Mesothelial cell of epicardium (in vitro differentiated cells): ENCODE data around the gene ZDHHC15. TPM values are rescaled to one million over a fixed set of nuclear protein-coding genes. Genes with fewer than 3 reads are reported as not detected.
"Not testable (repeated sequence)": the region's sequence is repeated elsewhere in the genome, so short reads cannot be mapped to it uniquely, and the experiment has no call there.

ENCODE experiments used
- DNase-seq, 2 experiments: peaks; one replicate each; pipeline ENCODE4 v3.0.0; 2021; ENCODE audit warnings: low spot score in 2 of 2; ENCODE audit not compliant: unreplicated experiment in 2 of 2
- H3K27ac Mint-ChIP-seq: 2 replicates; pipeline ENCODE4 v1.8.0; 2021; ENCODE audit warnings: mixed read lengths
- H3K27me3 Mint-ChIP-seq: 2 replicates; pipeline ENCODE4 v1.8.0; 2021; ENCODE audit warnings: low read depth, mixed read lengths
- H3K36me3 Mint-ChIP-seq: 2 replicates; pipeline ENCODE4 v1.8.0; 2021; ENCODE audit warnings: mixed read lengths
- H3K4me1 Mint-ChIP-seq: 2 replicates; pipeline ENCODE4 v1.8.0; 2021; ENCODE audit warnings: mixed read lengths
- H3K4me3 Mint-ChIP-seq: 2 replicates; pipeline ENCODE4 v1.8.0; 2021; ENCODE audit warnings: mild to moderate bottlenecking, moderate library complexity, mixed read lengths
- H3K9me3 Mint-ChIP-seq: 2 replicates; pipeline ENCODE4 v1.8.0; 2021; ENCODE audit warnings: mixed read lengths
- CTCF ChIP-seq: fragments of 200-600 bp; sonication (generic); IDR thresholded peaks from one replicate; pipeline ENCODE4 v1.5.0; 2021; ENCODE audit warnings: antibody characterized with exemption; ENCODE audit not compliant: unreplicated experiment
- total RNA-seq: library from RNA; stranded (reverse); gene quantifications from 3 replicates; pipeline ENCODE4 v1.2.1, GENCODE V29; 2021

ZDHHC15 gene
- total RNA-seq, 1 donor from 2014 or later, result 3.4 TPM

GRCh38 chrX:75365243-75365975 lies 157.4 kb downstream of the ZDHHC15 start:
- H3K9me3 Mint-ChIP-seq, result peaks cover 49% of the 10 kb centered on the region
- H3K36me3 Mint-ChIP-seq, result peaks cover 6% of the 10 kb centered on the region
- H3K27me3 Mint-ChIP-seq, result no peaks in the 10 kb centered on the region

GRCh38 chrX:75361788-75362187 lies 161.0 kb downstream of the ZDHHC15 start:
- DNase-seq, result no peak
- peaks cover 54% of the 10 kb centered on the region for H3K9me3 Mint-ChIP-seq

More at GRCh38 chrX:75365243-75365975, 157.4 kb downstream of the ZDHHC15 start:
- Mint-ChIP-seq H3K4me3 (no peak overlapping the region), H3K27ac (no peak overlapping the region), H3K4me1 (no peaks in the 10 kb centered on the region)
- no peak for DNase-seq
- TF ChIP-seq CTCF, result no peak

DNA sequence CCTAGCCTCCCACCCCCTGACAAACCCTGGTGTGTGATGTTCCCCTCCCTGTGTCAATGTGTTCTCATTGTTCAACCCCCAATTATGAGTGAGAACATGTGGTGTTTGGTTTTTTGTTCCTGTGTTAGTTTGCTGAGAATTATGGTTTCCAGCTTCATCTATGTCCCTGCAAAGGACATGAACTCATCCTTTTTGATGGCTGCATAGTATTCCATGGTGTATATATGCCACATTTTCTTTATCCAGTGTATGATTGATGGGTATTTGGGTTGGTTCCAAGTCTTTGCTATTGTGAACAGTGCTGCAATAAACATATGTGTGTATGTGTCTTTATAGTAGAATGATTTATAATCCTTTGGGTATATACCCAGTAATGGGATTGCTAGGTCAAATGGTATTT lies 174.2 kb downstream of the ZDHHC15 start:
- not testable (repeated sequence) for H3K36me3 Mint-ChIP-seq, DNase-seq, H3K4me1 Mint-ChIP-seq, H3K27me3 Mint-ChIP-seq, H3K4me3 Mint-ChIP-seq, H3K27ac Mint-ChIP-seq
- peaks cover 64% of the 10 kb centered on the region for H3K9me3 Mint-ChIP-seq

More at GRCh38 chrX:75361788-75362187, 161.0 kb downstream of the ZDHHC15 start:
- no peaks in the 10 kb centered on the region for H3K4me1 Mint-ChIP-seq
- H3K36me3 Mint-ChIP-seq, result peaks cover 6% of the 10 kb centered on the region
- TF ChIP-seq CTCF, result no peak
- no peak overlapping the region for H3K4me3 Mint-ChIP-seq
- no peak overlapping the region for H3K27ac Mint-ChIP-seq
- no peaks in the 10 kb centered on the region for H3K27me3 Mint-ChIP-seq

DNA sequence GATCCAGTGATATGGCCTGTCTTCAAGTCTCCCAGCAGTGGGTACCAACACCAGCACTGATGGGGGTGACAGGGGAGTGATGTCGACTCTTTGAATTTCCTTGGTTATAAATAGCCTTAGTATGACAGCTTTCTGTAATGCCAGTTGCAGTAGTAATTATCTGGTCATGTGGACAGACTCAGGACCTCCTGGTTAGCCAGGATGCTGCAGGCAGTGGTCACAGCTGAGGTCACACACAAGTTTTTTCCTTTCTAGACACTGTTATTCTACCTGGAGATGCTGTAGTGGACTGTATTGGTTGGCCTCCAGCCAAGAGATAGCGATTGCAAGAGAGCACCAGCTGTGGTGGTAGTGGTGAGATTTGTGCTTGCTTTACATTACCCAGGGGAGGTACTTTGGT lies 185.3 kb downstream of the ZDHHC15 start:
- Mint-ChIP-seq H3K27me3 (no peaks in the 10 kb centered on the region), H3K4me1 (no peaks in the 10 kb centered on the region), H3K4me3 (no peak overlapping the region), H3K9me3 (peaks cover 45% of the 10 kb centered on the region), H3K27ac (no peak overlapping the region), H3K36me3 (peaks cover 18% of the 10 kb centered on the region)
- no peak for DNase-seq
- TF ChIP-seq CTCF, result no peak

GRCh38 chrX:75335127-75335458 lies 187.7 kb downstream of the ZDHHC15 start:
- H3K27me3 Mint-ChIP-seq, result no peaks in the 10 kb centered on the region
- TF ChIP-seq CTCF, result no peak
- no peak for DNase-seq
- H3K27ac Mint-ChIP-seq, result no peak overlapping the region
- H3K4me1 Mint-ChIP-seq, result no peaks in the 10 kb centered on the region
- H3K36me3 Mint-ChIP-seq, result peaks cover 38% of the 10 kb centered on the region
- H3K4me3 Mint-ChIP-seq, result no peak overlapping the region
- H3K9me3 Mint-ChIP-seq, result peaks cover 51% of the 10 kb centered on the region

GRCh38 chrX:75334407-75335126 lies 188.3 kb downstream of the ZDHHC15 start:
- H3K4me1 Mint-ChIP-seq, DNase-seq, H3K4me3 Mint-ChIP-seq, H3K27me3 Mint-ChIP-seq, H3K27ac Mint-ChIP-seq: not testable (repeated sequence)
- peaks cover 44% of the 10 kb centered on the region for H3K36me3 Mint-ChIP-seq
- H3K9me3 Mint-ChIP-seq, result peaks cover 54% of the 10 kb centered on the region
